HG03354 (cell line): Measurements from ENCODE around the gene MYMK.

ENCODE experiments used
- ATAC-seq: cut with Tn5 transposase; IDR thresholded peaks from one replicate; pipeline ENCODE4 v1.9.1; 2021; ENCODE audit warnings: mild to moderate bottlenecking; ENCODE audit not compliant: unreplicated experiment, poor library complexity, severe bottlenecking

The MYMK gene

GRCh38 chr9:133474215-133474614 is 50.5 kb downstream of the MYMK start:
- no peak for ATAC-seq

- no peak for ATAC-seq
Observed at GRCh38 chr9:133473743-133474142, 51.0 kb downstream of the MYMK start.

GRCh38 chr9:133472753-133473378 is 51.9 kb downstream of the MYMK start:
- ATAC-seq: no peak

- ATAC-seq: no peak
Observed at GRCh38 chr9:133472277-133472645, 52.5 kb downstream of the MYMK start.

- no peak for ATAC-seq
Observed at GRCh38 chr9:133471551-133472276, 53.0 kb downstream of the MYMK start.

- no peak for ATAC-seq
Observed at GRCh38 chr9:133470988-133471387, 53.8 kb downstream of the MYMK start.

- ATAC-seq: no peak
Observed at GRCh38 chr9:133470427-133470924, 54.3 kb downstream of the MYMK start.

GRCh38 chr9:133468777-133469421 is 55.9 kb downstream of the MYMK start:
- no peak for ATAC-seq

- ATAC-seq: no peak
Observed at GRCh38 chr9:133468374-133468773, 56.4 kb downstream of the MYMK start.

GRCh38 chr9:133467101-133467500 is 57.7 kb downstream of the MYMK start:
- ATAC-seq: no peak

- no peak for ATAC-seq
Observed at GRCh38 chr9:133465984-133466383, 58.8 kb downstream of the MYMK start.

- ATAC-seq: no peak
Observed at GRCh38 chr9:133464638-133465037, 60.1 kb downstream of the MYMK start.
